Panc1 (cell line): ENCODE results near the gene BUD31. TPM values are rescaled to one million over a fixed set of nuclear protein-coding genes. Genes with fewer than 3 reads are reported as not detected.

Experiments used
- ATAC-seq: fragments of 200-7000 bp; cut with Tn5 transposase; 2 replicates; pipeline ENCODE4 v1.9.1; 2020; ENCODE audit warnings: mild to moderate bottlenecking, moderate library complexity
- BruUV-seq: library from RNA; stranded (reverse); fragments of 400-500 nt; replicated peaks from 2 replicates; lab custom pipeline; 2021; lab: Mats Ljungman, UMichigan
- CTCF ChIA-PET: fragments of 300-600 bp; sonication (Branson Sonifier 250); formaldehyde crosslinking; loops from one replicate; lab custom pipeline; 2022; ENCODE audit warnings: antibody characterized with exemption; lab: Charles Lee
- POLR2A ChIA-PET: fragments of 300-600 bp; sonication (Branson Sonifier 250); formaldehyde crosslinking; loops from one replicate; lab custom pipeline; 2022; ENCODE audit warnings: antibody characterized with exemption; lab: Charles Lee
- DNase-seq: peaks from one replicate; pipeline ENCODE4 v3.0.0-alpha.2; 2010; ENCODE audit warnings: low read depth, low spot score
- H3K27ac ChIP-seq: 2 replicates; pipeline ENCODE4 v1.5.1; 2011; ENCODE audit warnings: mild to moderate bottlenecking, low read length, inconsistent platforms
- H3K27me3 ChIP-seq: fragments of 200-500 bp; sonication (Bioruptor generic); 2 replicates; pipeline ENCODE4 v1.6.0; 2014; ENCODE audit warnings: low read length, inconsistent platforms; ENCODE audit not compliant: control insufficient read depth, insufficient read depth
- H3K36me3 ChIP-seq: fragments of 200-500 bp; sonication (Bioruptor generic); 2 replicates; pipeline ENCODE4 v1.5.1; 2014; ENCODE audit warnings: inconsistent platforms, mild to moderate bottlenecking, low read length, moderate library complexity; ENCODE audit not compliant: control insufficient read depth, insufficient read depth
- H3K4me1 ChIP-seq: 2 replicates; pipeline ENCODE4 v1.5.1; 2011; ENCODE audit warnings: inconsistent platforms, mild to moderate bottlenecking, low read length, moderate library complexity; ENCODE audit not compliant: control insufficient read depth, insufficient read depth
- H3K4me3 ChIP-seq, 2 experiments: 2 replicates each; pipeline ENCODE4 v1.5.1; 2011 to 2012; ENCODE audit warnings: low read depth in 2 of 2, low read length in 2 of 2, mild to moderate bottlenecking in 2 of 2, inconsistent platforms in 1 of 2, moderate library complexity in 1 of 2
- H3K9me3 ChIP-seq: fragments of 200-500 bp; sonication (Bioruptor generic); 2 replicates; pipeline ENCODE4 v1.5.1; 2014; ENCODE audit warnings: low read depth, mild to moderate bottlenecking, inconsistent platforms, low read length, moderate library complexity; ENCODE audit not compliant: control insufficient read depth, insufficient read depth
- CTCF ChIP-seq: fragments of 450-650 bp; IDR thresholded peaks from 2 replicates; pipeline ENCODE4 v1.5.1; 2017; ENCODE audit warnings: mild to moderate bottlenecking
- POLR2AphosphoS5 ChIP-seq: IDR thresholded peaks from 2 replicates; pipeline ENCODE4 v1.6.1; 2012; ENCODE audit warnings: mild to moderate bottlenecking, low read depth, low read length, moderate library complexity
- REST ChIP-seq, 2 experiments: IDR thresholded peaks; 2 replicates each; pipeline ENCODE4 v1.6.1; 2011 to 2012; ENCODE audit warnings: low read depth in 2 of 2, control low read depth in 1 of 2, low read length in 1 of 2, mild to moderate bottlenecking in 1 of 2, moderate library complexity in 1 of 2; ENCODE audit not compliant: insufficient read depth in 1 of 2
- SIN3A ChIP-seq: IDR thresholded peaks from 2 replicates; pipeline ENCODE4 v1.6.1; 2012; ENCODE audit warnings: low read depth, mild to moderate bottlenecking, low read length, moderate library complexity, borderline replicate concordance; ENCODE audit not compliant: insufficient read depth
- TCF7L2 ChIP-seq: IDR thresholded peaks from 2 replicates; pipeline ENCODE4 v1.6.1; 2011; ENCODE audit warnings: mild to moderate bottlenecking, low read depth, low read length, inconsistent platforms
- in situ Hi-C: cut with HindIII; loops from 2 replicates; pipeline ENCODE4 v1.10.0; 2016; ENCODE audit warnings: low sequenced_read_pairs, low pct_unique_long_range_greater_than_20kb
- intact Hi-C: fragments of 100-400 bp; cut with micrococcal nuclease; formaldehyde crosslinking; loops from one replicate; pipeline ENCODE4 v1.10.0; 2022; ENCODE audit not compliant: unreplicated experiment
- total RNA-seq: library from RNA; stranded (reverse); gene quantifications from one replicate; pipeline ENCODE4 v1.2.1, GENCODE V29; 2021; ENCODE audit not compliant: unreplicated experiment

Gene BUD31
- total RNA-seq, 1 experiment from 2014 or later: 179 TPM

- ChIA-PET POLR2A (interaction anchor here (0.7 kb wide), 1 partner anchor 40 kb away, joined by 9 read pairs; no protein-coding TSS in a partner anchor), CTCF (interaction anchor here (0.6 to 1.0 kb wide), 2 partner anchors 16 to 42 kb away, joined by 3 to 10 read pairs; no protein-coding TSS in a partner anchor)
- BruUV-seq: TSS peak; percentile 69
- no peaks in the 10 kb centered on the region; the same call in 1 of the 2 replicates for H3K36me3 ChIP-seq
- peaks cover 24% of the 10 kb centered on the region for H3K4me1 ChIP-seq
- TF ChIP-seq SIN3A (no peak), POLR2AphosphoS5 (no peak), TCF7L2 (no peak), REST (IDR thresholded peaks at IDR 0.05; ENCODE audit: insufficient read depth in 1 of 2, low read depth in 2 of 2, low read length in 1 of 2) (no peak), CTCF (no peak)
- peak overlapping the region; percentile 63 to 81 for H3K4me3 ChIP-seq
- DNase-seq: no peak
- H3K27me3 ChIP-seq: no peaks in the 10 kb centered on the region
- H3K27ac ChIP-seq: peak overlapping the region; percentile 77
- in situ Hi-C loops (no loop called here), intact Hi-C loops (no loop called here)
- H3K9me3 ChIP-seq: no peaks in the 10 kb centered on the region
- no peak for ATAC-seq
These were observed 35.4 kb upstream of the BUD31 start for GRCh38 chr7:99373091-99374066.

- H3K27ac ChIP-seq: peak within 1 kb of the TSS; percentile 77
- no peak for DNase-seq
These were observed 34.4 kb upstream of the BUD31 start, which contains the start of gene ARPC1B for GRCh38 chr7:99374111-99375064. TSS of gene ARPC1B (plus strand) at chr7:99374730. CDS start at chr7:99385715, 10,985 bp downstream.

More at GRCh38 chr7:99374111-99375064, 34.4 kb upstream of the BUD31 start, which contains the start of gene ARPC1B:
- ChIA-PET POLR2A (interaction anchor here (0.6 to 0.7 kb wide), 3 partner anchors 24 to 367 kb away, joined by 3 to 9 read pairs (median 4); no protein-coding TSS in a partner anchor), CTCF (interaction anchor here (0.5 to 0.6 kb wide), 2 partner anchors 15 to 42 kb away, joined by 3 to 10 read pairs; no protein-coding TSS in a partner anchor)
- intact Hi-C loops (no loop called here), in situ Hi-C loops (no loop called here)
- H3K27me3 ChIP-seq: no peaks in the 10 kb centered on the region
- BruUV-seq: no TSS peak
- H3K36me3 ChIP-seq: no peaks in the 10 kb centered on the region; the same call in 1 of the 2 replicates
- no peaks in the 10 kb centered on the region for H3K9me3 ChIP-seq
- TF ChIP-seq POLR2AphosphoS5 (peak; percentile 83), CTCF (no peak), SIN3A (0 out of 2 replicates have a peak, but pooled peaks have one; percentile 14)
- peak; percentile 87 for ATAC-seq
- peak within 1 kb of the TSS; percentile 63 to 81 for H3K4me3 ChIP-seq
- peaks cover 33% of the 10 kb centered on the region for H3K4me1 ChIP-seq
